HG03280 (cell line): ENCODE results near the gene EPHA5.

Experiments
- ATAC-seq: cut with Tn5 transposase; IDR thresholded peaks from one replicate; pipeline ENCODE4 v1.9.1; 2021; ENCODE audit warnings: mild to moderate bottlenecking, moderate library complexity; ENCODE audit not compliant: unreplicated experiment

Gene EPHA5

GRCh38 chr4:65670331-65671031, at the start of gene EPHA5:
Gene EPHA5 (minus strand): TSS chr4:65670489. CDS start chr4:65669742, 747 bp downstream.
- no peak for ATAC-seq

- no peak for ATAC-seq
These were observed 49.3 kb upstream of the EPHA5 start for GRCh38 chr4:65719635-65720034.

- no peak for ATAC-seq
These were observed 28.3 kb upstream of the EPHA5 start for GRCh38 chr4:65698631-65699030.

- no peak for ATAC-seq
These were observed 26.1 kb upstream of the EPHA5 start for GRCh38 chr4:65696436-65696835.

- ATAC-seq: no peak
These were observed 1.1 kb upstream of the EPHA5 start for GRCh38 chr4:65671372-65671771.

GRCh38 chr4:65670020-65670330, 314 bp downstream of the EPHA5 start:
- ATAC-seq: no peak

GRCh38 chr4:65669111-65670019, 924 bp downstream of the EPHA5 start:
- ATAC-seq: no peak

GRCh38 chr4:65668201-65669089, 1.8 kb downstream of the EPHA5 start:
- no peak for ATAC-seq

GRCh38 chr4:65667506-65668041, 2.7 kb downstream of the EPHA5 start:
- no peak for ATAC-seq

GRCh38 chr4:65665771-65666523, 4.3 kb downstream of the EPHA5 start:
- ATAC-seq: no peak

- ATAC-seq: no peak
These were observed 8.8 kb downstream of the EPHA5 start for GRCh38 chr4:65661471-65661870.

- ATAC-seq: no peak
These were observed 12.2 kb downstream of the EPHA5 start for GRCh38 chr4:65658117-65658516.

GRCh38 chr4:65656008-65656407, 14.3 kb downstream of the EPHA5 start:
- ATAC-seq: no peak

GRCh38 chr4:65654976-65655375, 15.3 kb downstream of the EPHA5 start:
- ATAC-seq: no peak

GRCh38 chr4:65653740-65654361, 16.4 kb downstream of the EPHA5 start:
- no peak for ATAC-seq

GRCh38 chr4:65651751-65652150, 18.5 kb downstream of the EPHA5 start:
- no peak for ATAC-seq

- ATAC-seq: no peak
These were observed 19.3 kb downstream of the EPHA5 start for GRCh38 chr4:65651031-65651430.

- no peak for ATAC-seq
These were observed 24.2 kb downstream of the EPHA5 start for GRCh38 chr4:65646136-65646535.

GRCh38 chr4:65645185-65645584, 25.1 kb downstream of the EPHA5 start:
- no peak for ATAC-seq
